WTC11 (cell line): ENCODE measurements around the gene CDH13. TPM values are rescaled to one million over a fixed set of nuclear protein-coding genes. Genes with fewer than 3 reads are reported as not detected.

ENCODE experiments used
- ATAC-seq: fragments of 200-7000 bp; cut with Tn5 transposase; 2 replicates; pipeline ENCODE4 v1.10.0; 2021; ENCODE audit warnings: mild to moderate bottlenecking, moderate library complexity
- CTCF ChIA-PET: fragments of 300-600 bp; sonication (Branson Sonifier 250); formaldehyde crosslinking; loops from one replicate; lab custom pipeline; 2021; ENCODE audit warnings: antibody characterized with exemption; lab: Charles Lee
- POLR2A ChIA-PET: fragments of 350-600 bp; sonication (Branson Sonifier 250); formaldehyde crosslinking; loops from one replicate; lab custom pipeline; 2021; ENCODE audit warnings: antibody characterized with exemption; lab: Charles Lee
- DNase-seq: peaks from one replicate; pipeline ENCODE4 v3.0.0; 2021; ENCODE audit warnings: low spot score
- H3K27ac Mint-ChIP-seq: 2 replicates; pipeline ENCODE4 v1.8.0; 2021; ENCODE audit warnings: mixed read lengths
- H3K27me3 Mint-ChIP-seq: 2 replicates; pipeline ENCODE4 v1.8.0; 2021; ENCODE audit warnings: low read depth, mild to moderate bottlenecking, moderate library complexity, mixed read lengths
- H3K36me3 Mint-ChIP-seq: 2 replicates; pipeline ENCODE4 v1.8.0; 2021; ENCODE audit warnings: mixed read lengths
- H3K4me1 Mint-ChIP-seq: 2 replicates; pipeline ENCODE4 v1.8.0; 2022; ENCODE audit warnings: mixed read lengths
- H3K4me3 Mint-ChIP-seq: 2 replicates; pipeline ENCODE4 v1.8.0; 2021; ENCODE audit warnings: mild to moderate bottlenecking, moderate library complexity, mixed read lengths
- H3K9me3 Mint-ChIP-seq: 2 replicates; pipeline ENCODE4 v1.8.0; 2021; ENCODE audit warnings: mixed read lengths
- CBFB ChIP-seq: sonication (generic); formaldehyde crosslinking; IDR thresholded peaks from 2 replicates; pipeline ENCODE4 v1.8.1; 2022; ENCODE audit warnings: mild to moderate bottlenecking, low read depth, missing genetic modification reagents
- CTCF ChIP-seq: fragments of 200-600 bp; IDR thresholded peaks from 2 replicates; pipeline ENCODE4 v1.8.0; 2022; ENCODE audit warnings: antibody characterized with exemption
- FOXJ3 ChIP-seq: sonication (generic); formaldehyde crosslinking; IDR thresholded peaks from 2 replicates; pipeline ENCODE4 v1.9.0; 2021; ENCODE audit warnings: missing genetic modification reagents, mild to moderate bottlenecking, borderline replicate concordance
- GRHL2 ChIP-seq: fragments of 250-450 bp; sonication (Bioruptor Pico); IDR thresholded peaks from 2 replicates; pipeline ENCODE4 v1.8.0; 2022; ENCODE audit warnings: mild to moderate bottlenecking, moderate library complexity; ENCODE audit not compliant: insufficient replicate concordance, severe bottlenecking
- SP1 ChIP-seq: sonication (generic); formaldehyde crosslinking; conservative IDR thresholded peaks from 2 replicates; pipeline ENCODE4 v1.8.1; 2022; ENCODE audit warnings: missing genetic modification reagents
- ZNF121 ChIP-seq: sonication (generic); formaldehyde crosslinking; IDR thresholded peaks from 2 replicates; pipeline ENCODE4 v1.8.0; 2023; ENCODE audit warnings: missing genetic modification reagents
- ZNF263 ChIP-seq: sonication (generic); formaldehyde crosslinking; IDR thresholded peaks from 2 replicates; pipeline ENCODE4 v1.8.1; 2022; ENCODE audit warnings: low read depth, mild to moderate bottlenecking, moderate library complexity, missing genetic modification reagents
- ZNF317 ChIP-seq: sonication (generic); formaldehyde crosslinking; IDR thresholded peaks from 2 replicates; pipeline ENCODE4 v1.8.1; 2023; ENCODE audit warnings: low read depth, mild to moderate bottlenecking, moderate library complexity, missing genetic modification reagents, borderline replicate concordance
- total RNA-seq: library from RNA; stranded (reverse); gene quantifications from 3 replicates; pipeline ENCODE4 v1.2.3, GENCODE V29; 2021
- TF ChIP-seq, protein P1 (sequence below): sonication (generic); formaldehyde crosslinking; IDR thresholded peaks from 2 replicates; pipeline ENCODE4 v1.8.1; 2023; ENCODE audit warnings: mild to moderate bottlenecking, missing genetic modification reagents, borderline replicate concordance
- TF ChIP-seq, protein P2 (sequence below): sonication (generic); formaldehyde crosslinking; IDR thresholded peaks from 2 replicates; pipeline ENCODE4 v1.8.1; 2023; ENCODE audit warnings: mild to moderate bottlenecking, missing genetic modification reagents
- TF ChIP-seq, protein P3 (sequence below): sonication (generic); formaldehyde crosslinking; IDR thresholded peaks from 2 replicates; pipeline ENCODE4 v1.8.1; 2023; ENCODE audit warnings: mild to moderate bottlenecking, missing genetic modification reagents, moderate library complexity
- TF ChIP-seq, protein P4 (sequence below): sonication (generic); formaldehyde crosslinking; IDR thresholded peaks from 2 replicates; pipeline ENCODE4 v1.8.1; 2022; ENCODE audit warnings: missing genetic modification reagents, borderline replicate concordance

The CDH13 gene
- total RNA-seq, 1 experiment from 2014 or later, result 0.81 TPM

GRCh38 chr16:83137894-83138293 lies 511.1 kb downstream of the CDH13 start:
- DNase-seq (no peak), ATAC-seq (no peak)
- Mint-ChIP-seq H3K9me3 (peaks cover 8% of the 10 kb centered on the region), H3K4me1 (0 out of 2 replicates have a peak, but pooled peaks cover 5% of the 10 kb centered on the region), H3K27ac (no peak overlapping the region), H3K27me3 (no peaks in the 10 kb centered on the region), H3K36me3 (no peaks in the 10 kb centered on the region), H3K4me3 (no peak overlapping the region)
- TF ChIP-seq CBFB (CRISPR knock-in tag) (no peak), ZNF263 (CRISPR knock-in tag) (no peak), CTCF (no peak), ZNF121 (CRISPR knock-in tag) (no peak), SP1 (CRISPR knock-in tag) (no peak)
- TF ChIP-seq, protein P1, sequence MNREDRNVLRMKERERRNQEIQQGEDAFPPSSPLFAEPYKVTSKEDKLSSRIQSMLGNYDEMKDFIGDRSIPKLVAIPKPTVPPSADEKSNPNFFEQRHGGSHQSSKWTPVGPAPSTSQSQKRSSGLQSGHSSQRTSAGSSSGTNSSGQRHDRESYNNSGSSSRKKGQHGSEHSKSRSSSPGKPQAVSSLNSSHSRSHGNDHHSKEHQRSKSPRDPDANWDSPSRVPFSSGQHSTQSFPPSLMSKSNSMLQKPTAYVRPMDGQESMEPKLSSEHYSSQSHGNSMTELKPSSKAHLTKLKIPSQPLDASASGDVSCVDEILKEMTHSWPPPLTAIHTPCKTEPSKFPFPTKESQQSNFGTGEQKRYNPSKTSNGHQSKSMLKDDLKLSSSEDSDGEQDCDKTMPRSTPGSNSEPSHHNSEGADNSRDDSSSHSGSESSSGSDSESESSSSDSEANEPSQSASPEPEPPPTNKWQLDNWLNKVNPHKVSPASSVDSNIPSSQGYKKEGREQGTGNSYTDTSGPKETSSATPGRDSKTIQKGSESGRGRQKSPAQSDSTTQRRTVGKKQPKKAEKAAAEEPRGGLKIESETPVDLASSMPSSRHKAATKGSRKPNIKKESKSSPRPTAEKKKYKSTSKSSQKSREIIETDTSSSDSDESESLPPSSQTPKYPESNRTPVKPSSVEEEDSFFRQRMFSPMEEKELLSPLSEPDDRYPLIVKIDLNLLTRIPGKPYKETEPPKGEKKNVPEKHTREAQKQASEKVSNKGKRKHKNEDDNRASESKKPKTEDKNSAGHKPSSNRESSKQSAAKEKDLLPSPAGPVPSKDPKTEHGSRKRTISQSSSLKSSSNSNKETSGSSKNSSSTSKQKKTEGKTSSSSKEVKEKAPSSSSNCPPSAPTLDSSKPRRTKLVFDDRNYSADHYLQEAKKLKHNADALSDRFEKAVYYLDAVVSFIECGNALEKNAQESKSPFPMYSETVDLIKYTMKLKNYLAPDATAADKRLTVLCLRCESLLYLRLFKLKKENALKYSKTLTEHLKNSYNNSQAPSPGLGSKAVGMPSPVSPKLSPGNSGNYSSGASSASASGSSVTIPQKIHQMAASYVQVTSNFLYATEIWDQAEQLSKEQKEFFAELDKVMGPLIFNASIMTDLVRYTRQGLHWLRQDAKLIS (CRISPR knock-in tag), result no peak
- TF ChIP-seq, protein P2, sequence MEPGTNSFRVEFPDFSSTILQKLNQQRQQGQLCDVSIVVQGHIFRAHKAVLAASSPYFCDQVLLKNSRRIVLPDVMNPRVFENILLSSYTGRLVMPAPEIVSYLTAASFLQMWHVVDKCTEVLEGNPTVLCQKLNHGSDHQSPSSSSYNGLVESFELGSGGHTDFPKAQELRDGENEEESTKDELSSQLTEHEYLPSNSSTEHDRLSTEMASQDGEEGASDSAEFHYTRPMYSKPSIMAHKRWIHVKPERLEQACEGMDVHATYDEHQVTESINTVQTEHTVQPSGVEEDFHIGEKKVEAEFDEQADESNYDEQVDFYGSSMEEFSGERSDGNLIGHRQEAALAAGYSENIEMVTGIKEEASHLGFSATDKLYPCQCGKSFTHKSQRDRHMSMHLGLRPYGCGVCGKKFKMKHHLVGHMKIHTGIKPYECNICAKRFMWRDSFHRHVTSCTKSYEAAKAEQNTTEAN (CRISPR knock-in tag), result no peak
- ChIA-PET POLR2A (no interaction called here), CTCF (interaction anchor here (1.0 kb wide), 1 partner anchor 307 kb away, joined by 3 read pairs; no protein-coding TSS in a partner anchor)

- Mint-ChIP-seq H3K36me3 (no peaks in the 10 kb centered on the region), H3K4me3 (no peak overlapping the region), H3K27me3 (no peaks in the 10 kb centered on the region), H3K4me1 (0 out of 2 replicates have a peak, but pooled peaks cover 5% of the 10 kb centered on the region), H3K9me3 (peaks cover 8% of the 10 kb centered on the region), H3K27ac (no peak overlapping the region)
- ATAC-seq (no peak), DNase-seq (no peak)
- TF ChIP-seq ZNF317 (CRISPR knock-in tag), result no peak
- no peak for TF ChIP-seq GRHL2
- no peak for TF ChIP-seq ZNF121 (CRISPR knock-in tag)
- no peak for TF ChIP-seq FOXJ3 (CRISPR knock-in tag)
- TF ChIP-seq, protein P3, sequence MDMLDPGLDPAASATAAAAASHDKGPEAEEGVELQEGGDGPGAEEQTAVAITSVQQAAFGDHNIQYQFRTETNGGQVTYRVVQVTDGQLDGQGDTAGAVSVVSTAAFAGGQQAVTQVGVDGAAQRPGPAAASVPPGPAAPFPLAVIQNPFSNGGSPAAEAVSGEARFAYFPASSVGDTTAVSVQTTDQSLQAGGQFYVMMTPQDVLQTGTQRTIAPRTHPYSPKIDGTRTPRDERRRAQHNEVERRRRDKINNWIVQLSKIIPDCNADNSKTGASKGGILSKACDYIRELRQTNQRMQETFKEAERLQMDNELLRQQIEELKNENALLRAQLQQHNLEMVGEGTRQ, result no peak
- TF ChIP-seq, protein P4, sequence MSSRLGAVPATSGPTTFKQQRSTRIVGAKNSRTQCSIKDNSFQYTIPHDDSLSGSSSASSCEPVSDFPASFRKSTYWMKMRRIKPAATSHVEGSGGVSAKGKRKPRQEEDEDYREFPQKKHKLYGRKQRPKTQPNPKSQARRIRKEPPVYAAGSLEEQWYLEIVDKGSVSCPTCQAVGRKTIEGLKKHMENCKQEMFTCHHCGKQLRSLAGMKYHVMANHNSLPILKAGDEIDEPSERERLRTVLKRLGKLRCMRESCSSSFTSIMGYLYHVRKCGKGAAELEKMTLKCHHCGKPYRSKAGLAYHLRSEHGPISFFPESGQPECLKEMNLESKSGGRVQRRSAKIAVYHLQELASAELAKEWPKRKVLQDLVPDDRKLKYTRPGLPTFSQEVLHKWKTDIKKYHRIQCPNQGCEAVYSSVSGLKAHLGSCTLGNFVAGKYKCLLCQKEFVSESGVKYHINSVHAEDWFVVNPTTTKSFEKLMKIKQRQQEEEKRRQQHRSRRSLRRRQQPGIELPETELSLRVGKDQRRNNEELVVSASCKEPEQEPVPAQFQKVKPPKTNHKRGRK (CRISPR knock-in tag), result no peak
- ChIA-PET CTCF (interaction anchor here (1.0 kb wide), 1 partner anchor 307 kb away, joined by 3 read pairs; no protein-coding TSS in a partner anchor), POLR2A (no interaction called here)
Observed at GRCh38 chr16:83138512-83138911, 511.7 kb downstream of the CDH13 start.
